Fibroblast of lung (primary cell): Measurements from ENCODE around the gene MYH1. TPM values are rescaled to one million over a fixed set of nuclear protein-coding genes. Genes with fewer than 3 reads are reported as not detected.

ENCODE experiments used
- DNase-seq, 2 donors: peaks; one replicate each; pipeline versions ENCODE4 v3.0.0 to v3.0.0-alpha.2; 2010; ENCODE audit warnings: low read depth in 2 of 2
- H2AFZ ChIP-seq: 2 replicates; pipeline ENCODE4 v1.5.1; 2012; ENCODE audit warnings: low read length, control low read depth, inconsistent platforms
- H3K27ac ChIP-seq: 2 replicates; pipeline ENCODE4 v1.5.1; 2011; ENCODE audit warnings: low read length, control low read depth; ENCODE audit not compliant: insufficient read depth
- H3K27me3 ChIP-seq: 2 replicates; pipeline ENCODE4 v1.5.1; 2011; ENCODE audit warnings: mild to moderate bottlenecking, low read length; ENCODE audit not compliant: control insufficient read depth, insufficient read depth
- H3K36me3 ChIP-seq: 2 replicates; pipeline ENCODE4 v1.5.1; 2011; ENCODE audit warnings: low read length; ENCODE audit not compliant: control insufficient read depth, insufficient read depth
- H3K4me1 ChIP-seq: 2 replicates; pipeline ENCODE4 v1.5.1; 2011; ENCODE audit warnings: low read length; ENCODE audit not compliant: control insufficient read depth, insufficient read depth; ENCODE audit errors: extremely low read depth
- H3K4me2 ChIP-seq: 2 replicates; pipeline ENCODE4 v1.5.1; 2011; ENCODE audit warnings: low read length, control low read depth; ENCODE audit not compliant: insufficient read depth; ENCODE audit errors: extremely low read depth
- H3K4me3 ChIP-seq, 4 experiments: fragments of 200-600 bp in 1 of 4; sonication (generic) in 1 of 4; replicated peaks in 1 of 4; 2 replicates each; pipeline ENCODE4 v1.5.1; 2011 to 2016; ENCODE audit warnings: low read length in 4 of 4, low read depth in 3 of 4, mild to moderate bottlenecking in 3 of 4, control low read depth in 2 of 4, inconsistent platforms in 1 of 4, mixed read lengths in 1 of 4; ENCODE audit not compliant: insufficient read depth in 1 of 4; ENCODE audit errors: control extremely low read depth in 1 of 4
- H3K79me2 ChIP-seq: 2 replicates; pipeline ENCODE4 v1.5.1; 2012; ENCODE audit warnings: mild to moderate bottlenecking, low read length, inconsistent platforms; ENCODE audit not compliant: control insufficient read depth, insufficient read depth
- H3K9ac ChIP-seq: 2 replicates; pipeline ENCODE4 v1.5.1; 2011; ENCODE audit warnings: mild to moderate bottlenecking, low read length, control low read depth; ENCODE audit not compliant: insufficient read depth
- H3K9me3 ChIP-seq: 2 replicates; pipeline ENCODE4 v1.5.1; 2012; ENCODE audit warnings: low read depth, low read length; ENCODE audit not compliant: control insufficient read depth, insufficient read depth
- H4K20me1 ChIP-seq: 2 replicates; pipeline ENCODE4 v1.5.1; 2011; ENCODE audit warnings: low read length; ENCODE audit not compliant: control insufficient read depth, insufficient read depth; ENCODE audit errors: extremely low read depth
- CTCF ChIP-seq, 2 donors: IDR thresholded peaks in 1 of 2; conservative IDR thresholded peaks in 1 of 2; 1 replicate in 1 of 2; 2 replicates in 1 of 2; pipeline ENCODE4 v1.5.1; 2011 to 2012; ENCODE audit warnings: low read length in 2 of 2, control low read depth in 1 of 2, inconsistent platforms in 1 of 2, low read depth in 1 of 2, mild to moderate bottlenecking in 1 of 2
- EZH2 ChIP-seq: IDR thresholded peaks from 2 replicates; pipeline ENCODE4 v1.5.1; 2012; ENCODE audit warnings: low read length, control low read depth, mild to moderate bottlenecking; ENCODE audit errors: missing control alignments
- polyA plus RNA-seq, 2 donors: library from polyadenylated mRNA; depleted of rRNA in 1 of 2; stranded (reverse) in 1 of 2; unstranded in 1 of 2; fragments of >200 nt; gene quantifications; 2 replicates each; pipeline ENCODE4 v1.2.1, GENCODE V29; 2011 to 2012; ENCODE audit warnings: missing spikeins in 1 of 2
- total RNA-seq: library from RNA; depleted of rRNA; stranded (reverse); fragments of >200 nt; gene quantifications from 2 replicates; pipeline ENCODE4 v1.2.1, GENCODE V29; 2014

Gene MYH1
- total and polyA plus RNA-seq, 2 donors (not counting 1 experiment from before 2014, with no cell fraction given), result not detected

DNA sequence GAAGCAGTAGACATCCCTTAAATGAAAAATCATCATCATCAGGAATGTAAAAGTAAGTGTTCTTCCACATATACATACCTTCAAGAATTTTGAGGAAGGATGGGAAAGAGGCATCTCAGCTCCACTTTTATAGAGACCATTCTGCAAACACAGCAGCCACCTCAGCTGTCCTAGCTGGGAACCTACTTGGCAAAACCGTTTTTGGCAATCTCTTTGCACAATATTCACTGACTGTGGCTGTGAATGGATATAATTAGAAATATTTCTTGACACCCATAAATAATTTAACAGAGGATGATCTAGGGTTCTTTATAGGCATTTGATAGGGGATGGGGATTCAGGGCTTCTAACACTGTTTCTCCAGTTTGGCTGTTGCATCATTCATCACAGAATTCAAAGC, 48.9 kb downstream of the MYH1 start, which contains the start of gene MYH4:
TSS of gene MYH4 (minus strand) at position 101 of the 400 bp plus-strand sequence. CDS start 2,814 bp downstream, outside the sequence.
- Histone ChIP-seq H3K4me1 (no peaks in the 10 kb centered on the region), H3K4me3 (no peak within 1 kb of the TSS), H3K4me2 (no peak within 1 kb of the TSS), H3K27me3 (no peaks in the 10 kb centered on the region), H3K79me2 (no peaks in the 10 kb centered on the region), H3K27ac (no peak within 1 kb of the TSS), H3K36me3 (no peaks in the 10 kb centered on the region), H3K9ac (no peak within 1 kb of the TSS), H3K9me3 (no peaks in the 10 kb centered on the region), H2AFZ (no peak within 1 kb of the TSS), H4K20me1 (no peaks in the 10 kb centered on the region)
- no peak for DNase-seq
- no peak for TF ChIP-seq EZH2
- TF ChIP-seq CTCF (conservative IDR thresholded peaks at IDR 0.05 in 1 of 2, IDR thresholded peaks at IDR 0.05 in 1 of 2; ENCODE audit: low read depth in 1 of 2, low read length in 2 of 2), result no peak

GRCh38 chr17:10463402-10463801, 54.9 kb downstream of the MYH1 start:
- H3K79me2 ChIP-seq, result no peaks in the 10 kb centered on the region
- TF ChIP-seq EZH2 (no peak), CTCF (conservative IDR thresholded peaks at IDR 0.05 in 1 of 2, IDR thresholded peaks at IDR 0.05 in 1 of 2; ENCODE audit: low read depth in 1 of 2, low read length in 2 of 2) (no peak)
- no peaks in the 10 kb centered on the region for H3K27me3 ChIP-seq
- H2AFZ ChIP-seq, result no peak overlapping the region
- H4K20me1 ChIP-seq, result no peaks in the 10 kb centered on the region
- no peaks in the 10 kb centered on the region for H3K4me1 ChIP-seq
- no peak overlapping the region for H3K27ac ChIP-seq
- no peak for DNase-seq
- H3K9ac ChIP-seq, result no peak overlapping the region
- H3K4me3 ChIP-seq, result no peak overlapping the region
- no peak overlapping the region for H3K4me2 ChIP-seq
- H3K36me3 ChIP-seq, result no peaks in the 10 kb centered on the region
- H3K9me3 ChIP-seq, result no peaks in the 10 kb centered on the region

- H3K27ac ChIP-seq, result no peak overlapping the region
- no peaks in the 10 kb centered on the region for H3K79me2 ChIP-seq
- H3K4me1 ChIP-seq, result no peaks in the 10 kb centered on the region
- H3K36me3 ChIP-seq, result no peaks in the 10 kb centered on the region
- H4K20me1 ChIP-seq, result no peaks in the 10 kb centered on the region
- DNase-seq, result no peak
- TF ChIP-seq EZH2, result no peak
- no peak for TF ChIP-seq CTCF (conservative IDR thresholded peaks at IDR 0.05 in 1 of 2, IDR thresholded peaks at IDR 0.05 in 1 of 2; ENCODE audit: low read depth in 1 of 2, low read length in 2 of 2)
- H3K4me3 ChIP-seq, result no peak overlapping the region
- H3K27me3 ChIP-seq, result no peaks in the 10 kb centered on the region
- no peak overlapping the region for H2AFZ ChIP-seq
- no peak overlapping the region for H3K9ac ChIP-seq
- H3K4me2 ChIP-seq, result no peak overlapping the region
- no peaks in the 10 kb centered on the region for H3K9me3 ChIP-seq
These were observed 58.3 kb downstream of the MYH1 start for GRCh38 chr17:10460062-10460461.
